SK-N-SH treated with all-trans-retinoic acid at 6 μM for 48 hours (cell line): ENCODE measurements around the gene RRN3.
"Not testable (repeated sequence)": the region's sequence is repeated elsewhere in the genome, so short reads cannot be mapped to it uniquely, and the experiment has no call there.

Experiments used
- ATAC-seq: fragments of 200-7000 bp; cut with Tn5 transposase; 3 replicates; pipeline ENCODE4 v1.9.1; 2020; ENCODE audit warnings: mild to moderate bottlenecking, moderate library complexity
- BACH2 ChIP-seq: fragments of 250-450 bp; sonication (Bioruptor Pico); IDR thresholded peaks from 2 replicates; pipeline ENCODE4 v1.9.0; 2021; ENCODE audit warnings: mild to moderate bottlenecking, borderline replicate concordance
- CSDC2 ChIP-seq: fragments of 250-450 bp; sonication (Bioruptor Pico); IDR thresholded peaks from 2 replicates; pipeline ENCODE4 v1.5.0; 2020; ENCODE audit warnings: mild to moderate bottlenecking, moderate library complexity
- CSRNP3 ChIP-seq: fragments of 250-450 bp; sonication (Bioruptor Pico); IDR thresholded peaks from 2 replicates; pipeline ENCODE4 v1.5.1; 2021; ENCODE audit warnings: mild to moderate bottlenecking, moderate library complexity
- ESRRG ChIP-seq: fragments of 250-450 bp; sonication (Bioruptor Pico); IDR thresholded peaks from 2 replicates; pipeline ENCODE4 v1.6.1; 2021; ENCODE audit warnings: mild to moderate bottlenecking
- GLIS3 ChIP-seq: fragments of 250-450 bp; sonication (Bioruptor Pico); IDR thresholded peaks from 2 replicates; pipeline ENCODE4 v1.5.0; 2020; ENCODE audit warnings: mild to moderate bottlenecking, moderate library complexity
- ISL1 ChIP-seq: fragments of 250-450 bp; sonication (Bioruptor Pico); IDR thresholded peaks from 2 replicates; pipeline ENCODE4 v2.1.2; 2022; ENCODE audit warnings: mild to moderate bottlenecking, moderate library complexity
- OSR1 ChIP-seq: fragments of 250-450 bp; sonication (Bioruptor Pico); IDR thresholded peaks from 2 replicates; pipeline ENCODE4 v1.8.0; 2022; ENCODE audit warnings: moderate library complexity, mild to moderate bottlenecking, inconsistent platforms
- POU6F1 ChIP-seq: fragments of 250-450 bp; sonication (Bioruptor Pico); IDR thresholded peaks from 2 replicates; pipeline ENCODE4 v1.8.0; 2021; ENCODE audit warnings: low read depth, mild to moderate bottlenecking, moderate library complexity, borderline replicate concordance
- PPARA ChIP-seq: fragments of 250-450 bp; sonication (Bioruptor Pico); IDR thresholded peaks from 2 replicates; pipeline ENCODE4 v1.5.0; 2020; ENCODE audit warnings: mild to moderate bottlenecking, borderline replicate concordance
- RARB ChIP-seq: fragments of 250-450 bp; sonication (Bioruptor Pico); IDR thresholded peaks from 2 replicates; pipeline ENCODE4 v1.8.0; 2021; ENCODE audit warnings: mild to moderate bottlenecking, moderate library complexity
- SNAI2 ChIP-seq: fragments of 250-450 bp; sonication (Bioruptor Pico); IDR thresholded peaks from 2 replicates; pipeline ENCODE4 v1.5.0; 2020; ENCODE audit warnings: mild to moderate bottlenecking, moderate library complexity
- TCF4 ChIP-seq: fragments of 250-450 bp; sonication (Bioruptor Pico); IDR thresholded peaks from 2 replicates; pipeline ENCODE4 v1.8.0; 2021; ENCODE audit warnings: mild to moderate bottlenecking, moderate library complexity, borderline replicate concordance
- TOX ChIP-seq: fragments of 250-450 bp; sonication (Bioruptor Pico); IDR thresholded peaks from 2 replicates; pipeline ENCODE4 v1.8.0; 2021; ENCODE audit warnings: mild to moderate bottlenecking, moderate library complexity, borderline replicate concordance
- ZFP3 ChIP-seq: fragments of 250-450 bp; sonication (Bioruptor Pico); IDR thresholded peaks from 2 replicates; pipeline ENCODE4 v1.5.0; 2020; ENCODE audit warnings: mild to moderate bottlenecking, moderate library complexity
- ZNF565 ChIP-seq: fragments of 450-650 bp; formaldehyde crosslinking; conservative IDR thresholded peaks from 2 replicates; pipeline ENCODE4 v1.5.0; 2020; ENCODE audit warnings: low read depth, mild to moderate bottlenecking, moderate library complexity
- ZNF70 ChIP-seq: fragments of 450-650 bp; formaldehyde crosslinking; IDR thresholded peaks from 2 replicates; pipeline ENCODE4 v1.5.0; 2020; ENCODE audit warnings: mild to moderate bottlenecking, moderate library complexity
- ZNF8 ChIP-seq: fragments of 450-650 bp; formaldehyde crosslinking; IDR thresholded peaks from 2 replicates; pipeline ENCODE4 v1.5.0; 2020; ENCODE audit warnings: mild to moderate bottlenecking, moderate library complexity
- TF ChIP-seq, protein P1 (sequence below): fragments of 250-450 bp; sonication (Bioruptor Pico); IDR thresholded peaks from 2 replicates; pipeline ENCODE4 v1.5.0; 2020; ENCODE audit warnings: mild to moderate bottlenecking, moderate library complexity
- TF ChIP-seq, protein P2 (sequence below): fragments of 250-450 bp; sonication (Bioruptor Pico); IDR thresholded peaks from 2 replicates; pipeline ENCODE4 v1.5.1; 2020; ENCODE audit warnings: low read depth, mild to moderate bottlenecking, moderate library complexity
- TF ChIP-seq, protein P3 (sequence below): fragments of 250-450 bp; sonication (Bioruptor Pico); IDR thresholded peaks from 2 replicates; pipeline ENCODE4 v1.8.0; 2020; ENCODE audit warnings: mild to moderate bottlenecking, moderate library complexity, borderline replicate concordance

Gene RRN3

GRCh38 chr16:15049581-15050180, 44.4 kb downstream of the RRN3 start:
- no peak for ATAC-seq

DNA sequence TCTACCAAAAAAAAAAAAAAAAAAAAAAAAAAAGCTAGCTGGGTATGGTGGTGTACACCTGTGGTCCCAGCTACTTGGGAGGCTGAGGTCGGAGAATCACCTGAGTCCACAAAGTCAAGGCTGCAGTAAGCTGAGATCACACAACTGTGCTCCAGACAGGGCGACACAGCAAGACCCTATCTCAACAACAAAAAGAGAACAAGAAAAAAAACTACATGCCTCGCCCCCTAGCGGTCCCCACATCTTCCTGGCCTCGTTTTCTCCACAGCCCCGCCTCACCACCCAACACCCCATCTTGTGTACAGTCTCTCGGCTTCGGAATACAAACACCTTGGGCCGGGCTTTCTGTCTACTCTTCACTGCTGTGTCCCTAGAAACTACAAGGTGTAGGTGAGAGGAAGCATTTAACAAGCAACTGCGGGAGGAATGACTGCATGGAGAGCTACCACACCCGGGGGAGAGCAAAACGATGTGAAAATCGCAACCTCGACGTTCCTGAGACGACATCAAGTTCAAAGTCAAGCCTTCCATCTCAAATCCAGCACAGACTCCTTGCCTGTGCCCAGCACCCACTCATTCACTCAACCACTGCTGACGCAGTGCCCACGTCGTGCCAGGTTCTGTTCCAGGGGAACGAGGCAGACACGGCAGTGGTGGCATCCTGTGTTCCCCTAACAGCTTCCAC, 47.2 kb downstream of the RRN3 start:
- no peak for ATAC-seq
- TF ChIP-seq BACH2 = no peak
- TF ChIP-seq, protein P1, sequence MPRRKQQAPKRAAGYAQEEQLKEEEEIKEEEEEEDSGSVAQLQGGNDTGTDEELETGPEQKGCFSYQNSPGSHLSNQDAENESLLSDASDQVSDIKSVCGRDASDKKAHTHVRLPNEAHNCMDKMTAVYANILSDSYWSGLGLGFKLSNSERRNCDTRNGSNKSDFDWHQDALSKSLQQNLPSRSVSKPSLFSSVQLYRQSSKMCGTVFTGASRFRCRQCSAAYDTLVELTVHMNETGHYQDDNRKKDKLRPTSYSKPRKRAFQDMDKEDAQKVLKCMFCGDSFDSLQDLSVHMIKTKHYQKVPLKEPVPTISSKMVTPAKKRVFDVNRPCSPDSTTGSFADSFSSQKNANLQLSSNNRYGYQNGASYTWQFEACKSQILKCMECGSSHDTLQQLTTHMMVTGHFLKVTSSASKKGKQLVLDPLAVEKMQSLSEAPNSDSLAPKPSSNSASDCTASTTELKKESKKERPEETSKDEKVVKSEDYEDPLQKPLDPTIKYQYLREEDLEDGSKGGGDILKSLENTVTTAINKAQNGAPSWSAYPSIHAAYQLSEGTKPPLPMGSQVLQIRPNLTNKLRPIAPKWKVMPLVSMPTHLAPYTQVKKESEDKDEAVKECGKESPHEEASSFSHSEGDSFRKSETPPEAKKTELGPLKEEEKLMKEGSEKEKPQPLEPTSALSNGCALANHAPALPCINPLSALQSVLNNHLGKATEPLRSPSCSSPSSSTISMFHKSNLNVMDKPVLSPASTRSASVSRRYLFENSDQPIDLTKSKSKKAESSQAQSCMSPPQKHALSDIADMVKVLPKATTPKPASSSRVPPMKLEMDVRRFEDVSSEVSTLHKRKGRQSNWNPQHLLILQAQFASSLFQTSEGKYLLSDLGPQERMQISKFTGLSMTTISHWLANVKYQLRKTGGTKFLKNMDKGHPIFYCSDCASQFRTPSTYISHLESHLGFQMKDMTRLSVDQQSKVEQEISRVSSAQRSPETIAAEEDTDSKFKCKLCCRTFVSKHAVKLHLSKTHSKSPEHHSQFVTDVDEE (CRISPR knock-in tag) = no peak
- TF ChIP-seq ZNF70 (CRISPR knock-in tag) = no peak
- TF ChIP-seq, protein P2, sequence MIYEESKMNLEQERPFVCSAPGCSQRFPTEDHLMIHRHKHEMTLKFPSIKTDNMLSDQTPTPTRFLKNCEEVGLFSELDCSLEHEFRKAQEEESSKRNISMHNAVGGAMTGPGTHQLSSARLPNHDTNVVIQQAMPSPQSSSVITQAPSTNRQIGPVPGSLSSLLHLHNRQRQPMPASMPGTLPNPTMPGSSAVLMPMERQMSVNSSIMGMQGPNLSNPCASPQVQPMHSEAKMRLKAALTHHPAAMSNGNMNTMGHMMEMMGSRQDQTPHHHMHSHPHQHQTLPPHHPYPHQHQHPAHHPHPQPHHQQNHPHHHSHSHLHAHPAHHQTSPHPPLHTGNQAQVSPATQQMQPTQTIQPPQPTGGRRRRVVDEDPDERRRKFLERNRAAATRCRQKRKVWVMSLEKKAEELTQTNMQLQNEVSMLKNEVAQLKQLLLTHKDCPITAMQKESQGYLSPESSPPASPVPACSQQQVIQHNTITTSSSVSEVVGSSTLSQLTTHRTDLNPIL (CRISPR knock-in tag) = no peak
- no peak for TF ChIP-seq PPARA
- no peak for TF ChIP-seq TOX
- TF ChIP-seq TCF4 (CRISPR knock-in tag) = no peak
- TF ChIP-seq SNAI2 (CRISPR knock-in tag) = no peak
- no peak for TF ChIP-seq RARB
- TF ChIP-seq GLIS3 (CRISPR knock-in tag) = no peak
- no peak for TF ChIP-seq ZNF8
- TF ChIP-seq ZFP3 (CRISPR knock-in tag) = no peak

More at GRCh38 chr16:15049581-15050180, 44.4 kb downstream of the RRN3 start:
- TF ChIP-seq CSDC2 (CRISPR knock-in tag) = no peak
- no peak for TF ChIP-seq CSRNP3
- TF ChIP-seq RARB = no peak
- no peak for TF ChIP-seq BACH2
- TF ChIP-seq POU6F1 = no peak
- TF ChIP-seq ESRRG (CRISPR knock-in tag) = no peak
- TF ChIP-seq ZNF565 = no peak
- TF ChIP-seq ISL1 = no peak
- TF ChIP-seq OSR1 (CRISPR knock-in tag) = no peak
- TF ChIP-seq, protein P1 (CRISPR knock-in tag) = no peak
- TF ChIP-seq, protein P3, sequence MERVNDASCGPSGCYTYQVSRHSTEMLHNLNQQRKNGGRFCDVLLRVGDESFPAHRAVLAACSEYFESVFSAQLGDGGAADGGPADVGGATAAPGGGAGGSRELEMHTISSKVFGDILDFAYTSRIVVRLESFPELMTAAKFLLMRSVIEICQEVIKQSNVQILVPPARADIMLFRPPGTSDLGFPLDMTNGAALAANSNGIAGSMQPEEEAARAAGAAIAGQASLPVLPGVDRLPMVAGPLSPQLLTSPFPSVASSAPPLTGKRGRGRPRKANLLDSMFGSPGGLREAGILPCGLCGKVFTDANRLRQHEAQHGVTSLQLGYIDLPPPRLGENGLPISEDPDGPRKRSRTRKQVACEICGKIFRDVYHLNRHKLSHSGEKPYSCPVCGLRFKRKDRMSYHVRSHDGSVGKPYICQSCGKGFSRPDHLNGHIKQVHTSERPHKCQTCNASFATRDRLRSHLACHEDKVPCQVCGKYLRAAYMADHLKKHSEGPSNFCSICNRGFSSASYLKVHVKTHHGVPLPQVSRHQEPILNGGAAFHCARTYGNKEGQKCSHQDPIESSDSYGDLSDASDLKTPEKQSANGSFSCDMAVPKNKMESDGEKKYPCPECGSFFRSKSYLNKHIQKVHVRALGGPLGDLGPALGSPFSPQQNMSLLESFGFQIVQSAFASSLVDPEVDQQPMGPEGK (CRISPR knock-in tag) = no peak
- no peak for TF ChIP-seq ZNF70 (CRISPR knock-in tag)
- no peak for TF ChIP-seq TOX
- TF ChIP-seq ZFP3 (CRISPR knock-in tag) = no peak

DNA sequence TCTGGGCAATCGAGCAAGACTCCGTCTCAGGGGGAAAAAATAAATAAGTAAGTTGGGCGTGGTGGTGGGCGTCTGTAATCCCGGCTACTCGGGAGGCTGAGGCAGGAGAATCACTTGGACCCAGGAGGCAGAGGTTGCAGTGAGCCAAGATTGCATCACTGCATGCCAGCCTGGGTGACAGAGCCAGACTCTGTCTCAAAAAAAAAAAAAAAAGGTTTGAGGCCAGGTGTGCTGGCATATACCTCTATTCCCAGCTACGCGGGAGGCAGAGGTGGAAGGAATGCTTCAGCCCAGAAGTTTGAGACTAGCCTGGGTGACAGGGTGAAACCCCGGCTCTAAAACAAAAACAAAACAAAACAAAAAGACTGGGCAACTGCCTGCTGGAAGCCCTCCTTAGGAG, 48.8 kb downstream of the RRN3 start:
- not testable (repeated sequence) for ATAC-seq
